A549 (cell line): ENCODE measurements around the gene LAMB3.

Experiments
- BHLHE40 ChIP-seq: IDR thresholded peaks from 2 replicates; pipeline ENCODE4 v1.6.1; 2012; ENCODE audit warnings: low read depth, low read length, inconsistent platforms
- CTCF ChIP-seq: fragments of >200 bp; sonication (Bioruptor Twin); formaldehyde crosslinking; IDR thresholded peaks from 3 replicates; pipeline ENCODE4 v1.5.1; 2016
- HDAC2 ChIP-seq: fragments of 200-600 bp; sonication (generic); IDR thresholded peaks from 2 replicates; pipeline ENCODE4 v1.6.1; 2016
- HEYL ChIP-seq: fragments of 250-450 bp; sonication (Bioruptor Pico); IDR thresholded peaks from 2 replicates; pipeline ENCODE4 v1.8.0; 2021; ENCODE audit warnings: mild to moderate bottlenecking, moderate library complexity
- JUN ChIP-seq, 2 experiments: fragments of >200 bp; sonication (Bioruptor Twin); formaldehyde crosslinking; IDR thresholded peaks; 2 replicates in 1 of 2; 3 replicates in 1 of 2; pipeline ENCODE4 v1.6.1; 2016 to 2017
- KDM1A ChIP-seq: fragments of 200-600 bp; sonication (generic); IDR thresholded peaks from 2 replicates; pipeline ENCODE4 v1.6.1; 2016; ENCODE audit warnings: low read depth, mild to moderate bottlenecking
- NFE2L2 ChIP-seq: fragments of 150-350 bp; conservative IDR thresholded peaks from 2 replicates; pipeline ENCODE4 v1.6.1; 2014; ENCODE audit warnings: low read length
- POLR2A ChIP-seq: IDR thresholded peaks from 2 replicates; pipeline ENCODE4 v1.6.1; 2012; ENCODE audit warnings: mild to moderate bottlenecking, low read length
- RAD21 ChIP-seq, 2 experiments: fragments of >200 bp in 1 of 2; sonication (Bioruptor Twin) in 1 of 2; formaldehyde crosslinking in 1 of 2; IDR thresholded peaks in 1 of 2; conservative IDR thresholded peaks in 1 of 2; 2 replicates in 1 of 2; 3 replicates in 1 of 2; pipeline ENCODE4 v1.6.1; 2012 to 2018; ENCODE audit warnings: inconsistent platforms in 1 of 2
- RFX5 ChIP-seq: fragments of 450-650 bp; IDR thresholded peaks from 2 replicates; pipeline ENCODE4 v1.7.1; 2014; ENCODE audit warnings: antibody characterized with exemption, mild to moderate bottlenecking, moderate library complexity
- SMC3 ChIP-seq: fragments of >200 bp; sonication (Bioruptor Twin); formaldehyde crosslinking; IDR thresholded peaks from 3 replicates; pipeline ENCODE4 v1.6.1; 2018; ENCODE audit warnings: inconsistent platforms
- ZFP36 ChIP-seq: fragments of 450-650 bp; IDR thresholded peaks from 2 replicates; pipeline ENCODE4 v1.6.1; 2014; ENCODE audit warnings: borderline replicate concordance; ENCODE audit not compliant: partially characterized antibody
- ZSCAN20 ChIP-seq: fragments of 250-450 bp; sonication (Bioruptor Pico); IDR thresholded peaks from 2 replicates; pipeline ENCODE4 v1.8.0; 2022; ENCODE audit warnings: mild to moderate bottlenecking, moderate library complexity
- TF ChIP-seq, protein P1 (sequence below): fragments of 150-350 bp; IDR thresholded peaks from 2 replicates; pipeline ENCODE4 v1.6.1; 2014; ENCODE audit warnings: low read depth, mild to moderate bottlenecking, low read length

DNA sequence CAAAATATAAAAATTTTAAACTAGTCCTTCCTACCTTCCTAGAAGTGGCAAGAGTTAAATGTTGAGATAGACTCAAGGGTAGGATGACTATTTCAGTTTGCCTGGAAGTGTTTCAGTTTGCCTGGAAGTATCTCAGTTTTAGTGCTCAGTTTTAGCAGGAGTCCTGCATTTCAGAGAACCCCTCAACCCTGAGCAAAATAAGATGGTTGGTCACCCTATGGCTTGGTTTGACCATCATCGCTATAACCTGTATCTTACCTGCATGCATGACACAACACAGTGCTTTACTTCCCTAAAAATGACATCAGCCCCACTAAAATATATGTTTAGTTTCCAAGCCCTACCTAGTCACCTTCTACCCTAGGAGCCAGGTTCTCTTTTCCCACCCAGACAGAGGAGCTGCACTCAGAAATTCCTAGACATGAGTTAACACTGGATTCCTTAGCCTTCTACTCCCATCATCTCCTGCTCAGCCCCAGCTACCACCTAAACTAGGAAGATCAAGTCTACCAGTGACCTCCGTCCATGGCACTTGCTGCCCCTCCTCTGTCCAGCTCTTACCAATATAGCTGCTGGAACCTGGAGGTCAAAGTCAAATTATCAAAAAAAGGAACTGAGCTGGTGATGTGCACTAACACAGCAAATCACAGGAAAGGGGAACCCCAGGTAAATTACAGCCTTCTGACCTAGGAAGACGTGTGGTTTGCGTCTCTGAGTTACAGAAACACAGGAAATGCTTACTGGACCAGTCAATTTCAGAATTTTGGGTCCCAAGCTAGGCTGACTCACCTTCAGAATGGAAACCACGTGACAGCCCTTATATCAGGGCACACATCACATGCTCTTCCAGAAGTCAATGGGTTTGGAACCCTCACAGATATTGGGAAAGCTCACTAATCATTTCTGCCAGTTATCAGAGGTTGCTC is 20.7 kb upstream of the LAMB3 start:
- no peak for TF ChIP-seq KDM1A
- TF ChIP-seq CTCF, result no peak
- TF ChIP-seq RAD21 (conservative IDR thresholded peaks at IDR 0.05 in 1 of 2, IDR thresholded peaks at IDR 0.05 in 1 of 2), result no peak
- no peak for TF ChIP-seq ZSCAN20
- no peak for TF ChIP-seq HDAC2
- TF ChIP-seq POLR2A, result no peak
- TF ChIP-seq HEYL, result no peak
- no peak for TF ChIP-seq SMC3
- TF ChIP-seq, protein P1, sequence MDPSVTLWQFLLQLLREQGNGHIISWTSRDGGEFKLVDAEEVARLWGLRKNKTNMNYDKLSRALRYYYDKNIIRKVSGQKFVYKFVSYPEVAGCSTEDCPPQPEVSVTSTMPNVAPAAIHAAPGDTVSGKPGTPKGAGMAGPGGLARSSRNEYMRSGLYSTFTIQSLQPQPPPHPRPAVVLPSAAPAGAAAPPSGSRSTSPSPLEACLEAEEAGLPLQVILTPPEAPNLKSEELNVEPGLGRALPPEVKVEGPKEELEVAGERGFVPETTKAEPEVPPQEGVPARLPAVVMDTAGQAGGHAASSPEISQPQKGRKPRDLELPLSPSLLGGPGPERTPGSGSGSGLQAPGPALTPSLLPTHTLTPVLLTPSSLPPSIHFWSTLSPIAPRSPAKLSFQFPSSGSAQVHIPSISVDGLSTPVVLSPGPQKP, result no peak
- TF ChIP-seq JUN (IDR thresholded peaks at IDR 0.05), result no peak
- no peak for TF ChIP-seq BHLHE40
- no peak for TF ChIP-seq ZFP36
- no peak for TF ChIP-seq RFX5
- no peak for TF ChIP-seq NFE2L2
